Peyer's patch (tissue), 4 donors: ENCODE results near the gene PLCL1. TPM values are rescaled to one million over a fixed set of nuclear protein-coding genes. Genes with fewer than 3 reads are reported as not detected.

Experiments used
- DNase-seq, 3 donors: peaks; one replicate each; pipeline ENCODE4 v3.0.0-alpha.2; 2017 to 2019
- H3K27ac ChIP-seq, 4 donors: fragments of 200-600 bp; sonication (generic); one replicate each; pipeline ENCODE4 v1.5.1; 2016 to 2019
- H3K27me3 ChIP-seq, 2 donors: fragments of 200-600 bp; sonication (generic); one replicate each; pipeline ENCODE4 v1.5.1; 2019
- H3K36me3 ChIP-seq, 3 donors: fragments of 200-600 bp; sonication (generic); one replicate each; pipeline ENCODE4 v1.5.1; 2016 to 2019
- H3K4me1 ChIP-seq, 4 donors: fragments of 200-600 bp; sonication (generic); one replicate each; pipeline ENCODE4 v1.5.1; 2016 to 2019
- H3K4me3 ChIP-seq, 4 donors: fragments of 200-600 bp; sonication (generic); 1 replicate in 3 of 4; 2 replicates in 1 of 4; pipeline ENCODE4 v1.5.1; 2016 to 2019; ENCODE audit warnings: mild to moderate bottlenecking in 1 of 4
- H3K9me3 ChIP-seq, 4 donors: fragments of 200-600 bp; sonication (generic); one replicate each; pipeline ENCODE4 v1.5.1; 2016 to 2019; ENCODE audit warnings: mild to moderate bottlenecking in 1 of 4
- POLR2A ChIP-seq, 2 donors: fragments of 450-650 bp; IDR thresholded peaks; one replicate each; pipeline ENCODE4 v1.5.1; 2017; ENCODE audit warnings: antibody characterized with exemption in 2 of 2, mild to moderate bottlenecking in 2 of 2, moderate library complexity in 2 of 2
- total RNA-seq, 4 donors: library from RNA; depleted of rRNA; stranded (reverse); fragments of >200 nt; gene quantifications; one replicate each; pipeline ENCODE4 v1.1.0, GENCODE V29; 2016
- TF ChIP-seq, protein P1 (sequence below), 6 experiments: fragments of 450-650 bp in 4 of 6; fragments of 200-600 bp in 2 of 6; sonication (generic) in 1 of 6; IDR thresholded peaks; one replicate each; pipeline ENCODE4 v1.5.1; 2017 to 2019; ENCODE audit warnings: antibody characterized with exemption in 6 of 6, mild to moderate bottlenecking in 3 of 6, moderate library complexity in 1 of 6

PLCL1 gene
- total RNA-seq, 4 donors from 2014 or later = 1.9 to 5.8 (median 2.8) TPM; not detected in 1

DNA sequence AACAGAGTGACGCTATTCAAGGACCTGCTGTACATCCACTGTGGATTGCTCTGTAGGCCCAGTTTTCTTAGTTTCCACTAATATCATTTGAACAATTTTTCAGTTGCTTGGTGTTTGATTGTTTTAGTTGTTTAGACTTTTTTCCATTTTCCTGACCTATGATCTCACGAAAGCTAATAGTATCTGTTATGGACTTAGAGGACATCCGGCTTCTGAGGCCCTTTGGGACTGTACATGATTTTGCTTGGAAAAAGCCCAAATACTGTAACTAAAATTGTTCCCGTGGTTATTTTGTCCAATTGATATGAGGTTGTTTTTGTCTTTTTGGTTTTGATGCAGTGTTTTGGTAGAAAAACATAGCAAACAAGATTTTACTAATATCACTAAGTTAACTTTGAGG, 174.6 kb downstream of the PLCL1 start:
- Histone ChIP-seq H3K36me3 (no peaks in the 10 kb centered on the region), H3K4me3 (no peak overlapping the region), H3K27me3 (no peaks in the 10 kb centered on the region), H3K4me1 (no peaks in the 10 kb centered on the region), H3K27ac (no peak overlapping the region), H3K9me3 (no peaks in the 10 kb centered on the region)
- no peak for DNase-seq
- TF ChIP-seq POLR2A (IDR thresholded peaks at IDR 0.05) = no peak
- TF ChIP-seq, protein P1, sequence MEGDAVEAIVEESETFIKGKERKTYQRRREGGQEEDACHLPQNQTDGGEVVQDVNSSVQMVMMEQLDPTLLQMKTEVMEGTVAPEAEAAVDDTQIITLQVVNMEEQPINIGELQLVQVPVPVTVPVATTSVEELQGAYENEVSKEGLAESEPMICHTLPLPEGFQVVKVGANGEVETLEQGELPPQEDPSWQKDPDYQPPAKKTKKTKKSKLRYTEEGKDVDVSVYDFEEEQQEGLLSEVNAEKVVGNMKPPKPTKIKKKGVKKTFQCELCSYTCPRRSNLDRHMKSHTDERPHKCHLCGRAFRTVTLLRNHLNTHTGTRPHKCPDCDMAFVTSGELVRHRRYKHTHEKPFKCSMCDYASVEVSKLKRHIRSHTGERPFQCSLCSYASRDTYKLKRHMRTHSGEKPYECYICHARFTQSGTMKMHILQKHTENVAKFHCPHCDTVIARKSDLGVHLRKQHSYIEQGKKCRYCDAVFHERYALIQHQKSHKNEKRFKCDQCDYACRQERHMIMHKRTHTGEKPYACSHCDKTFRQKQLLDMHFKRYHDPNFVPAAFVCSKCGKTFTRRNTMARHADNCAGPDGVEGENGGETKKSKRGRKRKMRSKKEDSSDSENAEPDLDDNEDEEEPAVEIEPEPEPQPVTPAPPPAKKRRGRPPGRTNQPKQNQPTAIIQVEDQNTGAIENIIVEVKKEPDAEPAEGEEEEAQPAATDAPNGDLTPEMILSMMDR (IDR thresholded peaks at IDR 0.05) = no peak

GRCh38 chr2:197982565-197982964, 178.2 kb downstream of the PLCL1 start:
- Histone ChIP-seq H3K36me3 (no peaks in the 10 kb centered on the region), H3K9me3 (no peaks in the 10 kb centered on the region), H3K4me3 (no peak overlapping the region), H3K27me3 (no peaks in the 10 kb centered on the region), H3K4me1 (no peaks in the 10 kb centered on the region), H3K27ac (no peak overlapping the region)
- no peak for TF ChIP-seq POLR2A (IDR thresholded peaks at IDR 0.05)
- TF ChIP-seq, protein P1 (IDR thresholded peaks at IDR 0.05) = no peak
- DNase-seq = no peak

GRCh38 chr2:197985029-197985638, 180.7 kb downstream of the PLCL1 start:
- H3K4me1 ChIP-seq = no peaks in the 10 kb centered on the region
- no peak overlapping the region for H3K27ac ChIP-seq
- no peak for DNase-seq
- no peak overlapping the region for H3K4me3 ChIP-seq
- TF ChIP-seq, protein P1 (IDR thresholded peaks at IDR 0.05) = no peak
- no peak for TF ChIP-seq POLR2A (IDR thresholded peaks at IDR 0.05)
- H3K27me3 ChIP-seq = no peaks in the 10 kb centered on the region
- no peaks in the 10 kb centered on the region for H3K9me3 ChIP-seq
- no peaks in the 10 kb centered on the region for H3K36me3 ChIP-seq

DNA sequence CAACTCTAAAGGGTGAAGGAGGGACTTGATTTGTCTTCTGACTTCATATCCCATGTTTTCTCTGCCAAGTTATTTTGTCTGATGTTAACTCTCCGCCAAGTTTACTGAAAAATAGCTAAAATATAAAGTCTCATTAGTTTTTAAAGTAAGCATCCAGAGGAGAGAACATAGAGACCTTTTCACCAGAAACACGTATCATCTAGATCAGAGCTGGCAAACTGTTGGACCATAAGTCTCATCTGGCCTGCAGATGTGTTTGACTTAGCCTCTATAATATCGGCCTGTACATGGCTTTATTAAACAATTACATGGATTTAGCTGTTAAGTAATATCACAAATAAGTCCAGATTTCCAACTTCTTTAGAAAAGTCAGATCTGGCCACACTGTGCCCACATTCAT, 182.6 kb downstream of the PLCL1 start:
- TF ChIP-seq, protein P1 (IDR thresholded peaks at IDR 0.05) = no peak
- TF ChIP-seq POLR2A (IDR thresholded peaks at IDR 0.05) = no peak
- Histone ChIP-seq H3K4me1 (no peaks in the 10 kb centered on the region), H3K27ac (no peak overlapping the region), H3K9me3 (no peaks in the 10 kb centered on the region), H3K4me3 (no peak overlapping the region), H3K36me3 (no peaks in the 10 kb centered on the region), H3K27me3 (no peaks in the 10 kb centered on the region)
- DNase-seq = no peak

DNA sequence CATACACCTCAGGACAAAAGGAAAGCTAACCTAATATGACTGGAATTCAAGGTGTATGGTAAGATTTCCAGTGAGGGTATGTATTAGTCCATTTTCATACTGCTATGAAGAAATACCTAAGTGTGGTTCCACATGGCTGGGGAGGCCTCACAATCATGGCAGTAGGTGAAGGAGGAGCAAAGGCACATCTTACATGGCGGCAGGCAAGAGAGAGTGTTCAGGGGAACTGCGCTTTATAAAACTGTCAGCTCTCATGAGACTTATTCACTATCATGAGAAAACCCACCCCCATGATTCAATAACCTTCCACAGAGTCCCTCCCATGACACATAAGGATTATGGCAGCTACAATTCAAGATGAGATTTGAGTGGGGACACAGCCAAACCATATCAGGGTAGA, 186.0 kb downstream of the PLCL1 start:
- DNase-seq = no peak
- H3K36me3 ChIP-seq = no peaks in the 10 kb centered on the region
- H3K4me1 ChIP-seq = no peaks in the 10 kb centered on the region
- H3K27ac ChIP-seq = no peak overlapping the region
- no peak for TF ChIP-seq POLR2A (IDR thresholded peaks at IDR 0.05)
- TF ChIP-seq, protein P1 (IDR thresholded peaks at IDR 0.05) = no peak
- no peaks in the 10 kb centered on the region for H3K9me3 ChIP-seq
- no peaks in the 10 kb centered on the region for H3K27me3 ChIP-seq
- no peak overlapping the region for H3K4me3 ChIP-seq
